HG03103 (cell line): ENCODE measurements around the gene INS.
"Not testable (repeated sequence)": the region's sequence is repeated elsewhere in the genome, so short reads cannot be mapped to it uniquely, and the experiment has no call there.

Experiments
- ATAC-seq: cut with Tn5 transposase; IDR thresholded peaks from one replicate; pipeline ENCODE4 v1.9.1; 2021; ENCODE audit warnings: low read depth; ENCODE audit not compliant: unreplicated experiment

INS gene

GRCh38 chr11:2136209-2136951 lies 24.6 kb downstream of the INS start:
- ATAC-seq: no peak

GRCh38 chr11:2135648-2136201 lies 25.3 kb downstream of the INS start:
- ATAC-seq: no peak

- no peak for ATAC-seq
Measured at GRCh38 chr11:2135018-2135569, 25.9 kb downstream of the INS start.

- ATAC-seq: no peak
Measured at GRCh38 chr11:2134022-2135010, 26.7 kb downstream of the INS start.

- ATAC-seq: no peak
Measured at GRCh38 chr11:2133241-2134021, 27.6 kb downstream of the INS start.

- ATAC-seq: no peak
Measured at GRCh38 chr11:2132874-2133240, 28.2 kb downstream of the INS start.

GRCh38 chr11:2132246-2132645 lies 28.8 kb downstream of the INS start:
- no peak for ATAC-seq

- no peak for ATAC-seq
Measured at GRCh38 chr11:2131371-2132236, 29.4 kb downstream of the INS start.

GRCh38 chr11:2130881-2131352 lies 30.1 kb downstream of the INS start:
- no peak for ATAC-seq

GRCh38 chr11:2129699-2130366 lies 31.2 kb downstream of the INS start:
- ATAC-seq: no peak

GRCh38 chr11:2129308-2129698 lies 31.7 kb downstream of the INS start:
- ATAC-seq: no peak

- ATAC-seq: no peak
Measured at GRCh38 chr11:2128511-2129307, 32.3 kb downstream of the INS start.

GRCh38 chr11:2128130-2128510 lies 32.9 kb downstream of the INS start:
- no peak for ATAC-seq

GRCh38 chr11:2127482-2128129 lies 33.4 kb downstream of the INS start:
- ATAC-seq: no peak

GRCh38 chr11:2126520-2127085 lies 34.4 kb downstream of the INS start:
- ATAC-seq: no peak

GRCh38 chr11:2124736-2125484 lies 36.1 kb downstream of the INS start:
- ATAC-seq: not testable (repeated sequence)

- ATAC-seq: no peak
Measured at GRCh38 chr11:2123628-2123960, 37.4 kb downstream of the INS start.
